K562 (cell line): ENCODE data around the gene TNFAIP8L2. TPM values are rescaled to one million over a fixed set of nuclear protein-coding genes. Genes with fewer than 3 reads are reported as not detected.
A peak's percentile ranks its signal among the peaks of the same experiment; 100 is the strongest.

ENCODE experiments used
- CBFA2T2 ChIP-seq: fragments of 450-650 bp; conservative IDR thresholded peaks from 2 replicates; pipeline ENCODE4 v1.6.1; 2017; ENCODE audit warnings: mild to moderate bottlenecking
- CCNT2 ChIP-seq: IDR thresholded peaks from 2 replicates; pipeline ENCODE4 v1.6.1; 2011; ENCODE audit warnings: borderline replicate concordance, low read depth, mild to moderate bottlenecking, moderate library complexity, mixed read lengths, low read length; ENCODE audit not compliant: insufficient read length; ENCODE audit errors: extremely low read depth
- ETV5 ChIP-seq: sonication (generic); formaldehyde crosslinking; IDR thresholded peaks from 2 replicates; pipeline ENCODE4 v1.4.0; 2020; ENCODE audit warnings: low read depth, mild to moderate bottlenecking, missing genetic modification reagents
- EZH2 ChIP-seq: IDR thresholded peaks from 2 replicates; pipeline ENCODE4 v1.6.1; 2012; ENCODE audit warnings: low read depth, mild to moderate bottlenecking, inconsistent platforms, low read length, borderline replicate concordance
- FIP1L1 ChIP-seq: fragments of 200-400 bp; formaldehyde crosslinking; IDR thresholded peaks from 2 replicates; pipeline ENCODE4 v1.6.1; 2018; ENCODE audit warnings: mild to moderate bottlenecking, low read depth, low read length; ENCODE audit not compliant: poor library complexity, severe bottlenecking
- HLTF ChIP-seq: fragments of 450-650 bp; IDR thresholded peaks from 2 replicates; pipeline ENCODE4 v1.6.1; 2016
- HNRNPLL ChIP-seq: fragments of 200-400 bp; formaldehyde crosslinking; IDR thresholded peaks from 2 replicates; pipeline ENCODE4 v1.6.1; 2017; ENCODE audit warnings: low read length, low read depth, mild to moderate bottlenecking; ENCODE audit not compliant: poor library complexity, severe bottlenecking
- KDM1A ChIP-seq, 2 experiments: fragments of 450-650 bp; IDR thresholded peaks; 2 replicates each; pipeline ENCODE4 v1.6.1; 2016; ENCODE audit warnings: mild to moderate bottlenecking in 2 of 2
- KDM2B ChIP-seq: fragments of 250-450 bp; sonication (Bioruptor Pico); IDR thresholded peaks from 2 replicates; pipeline ENCODE4 v1.8.0; 2021; ENCODE audit warnings: mild to moderate bottlenecking, moderate library complexity
- LEF1 ChIP-seq: fragments of 450-650 bp; IDR thresholded peaks from 2 replicates; pipeline ENCODE4 v1.6.1; 2016; ENCODE audit warnings: mild to moderate bottlenecking
- MAFK ChIP-seq: IDR thresholded peaks from 2 replicates; pipeline ENCODE4 v1.6.1; 2011; ENCODE audit warnings: low read length, improper control_type of control experiment
- MBD2 ChIP-seq: sonication (generic); IDR thresholded peaks from 2 replicates; pipeline ENCODE4 v1.6.1; 2016; ENCODE audit warnings: low read depth, borderline replicate concordance
- NBN ChIP-seq: fragments of 450-650 bp; IDR thresholded peaks from 2 replicates; pipeline ENCODE4 v1.6.1; 2016; ENCODE audit warnings: low read depth, mild to moderate bottlenecking
- OTX1 ChIP-seq: fragments of 450-650 bp; formaldehyde crosslinking; IDR thresholded peaks from 2 replicates; pipeline ENCODE4 v1.4.0; 2022; ENCODE audit warnings: mild to moderate bottlenecking
- RB1 ChIP-seq: fragments of 450-650 bp; IDR thresholded peaks from 2 replicates; pipeline ENCODE4 v1.6.1; 2017; ENCODE audit warnings: low read depth, mild to moderate bottlenecking
- SMAD4 ChIP-seq: fragments of 250-450 bp; sonication (Bioruptor Pico); conservative IDR thresholded peaks from 2 replicates; pipeline ENCODE4 v1.8.0; 2021; ENCODE audit warnings: inconsistent platforms, mild to moderate bottlenecking, moderate library complexity
- SMARCE1 ChIP-seq: fragments of 450-650 bp; IDR thresholded peaks from 2 replicates; pipeline ENCODE4 v1.7.1; 2016; ENCODE audit warnings: mild to moderate bottlenecking
- TRIM24 ChIP-seq, 2 experiments: fragments of 450-650 bp; IDR thresholded peaks; 2 replicates each; pipeline ENCODE4 v1.6.1; 2016
- ZBTB33 ChIP-seq: sonication (generic); formaldehyde crosslinking; IDR thresholded peaks from 2 replicates; pipeline ENCODE4 v1.8.1; 2023; ENCODE audit warnings: mild to moderate bottlenecking, missing genetic modification reagents
- ZC3H8 ChIP-seq: fragments of 450-650 bp; IDR thresholded peaks from 2 replicates; pipeline ENCODE4 v1.6.1; 2017
- ZKSCAN3 ChIP-seq: fragments of 250-450 bp; sonication (Bioruptor Pico); IDR thresholded peaks from 2 replicates; pipeline ENCODE4 v1.4.0; 2020
- ZNF143 ChIP-seq: sonication (generic); formaldehyde crosslinking; IDR thresholded peaks from 2 replicates; pipeline ENCODE4 v1.9.0; 2022; ENCODE audit warnings: mild to moderate bottlenecking, missing genetic modification reagents
- ZNF175 ChIP-seq: fragments of 200-800 bp; sonication (Bioruptor generic); IDR thresholded peaks from 2 replicates; pipeline ENCODE4 v1.6.1; 2016; ENCODE audit warnings: low read depth, mild to moderate bottlenecking, missing genetic modification characterization, missing compliant biosample characterization
- ZNF184 ChIP-seq: sonication (generic); formaldehyde crosslinking; IDR thresholded peaks from 2 replicates; pipeline ENCODE4 v1.5.0; 2020; ENCODE audit warnings: missing genetic modification reagents
- ZNF239 ChIP-seq: fragments of 250-450 bp; sonication (Bioruptor Pico); IDR thresholded peaks from 2 replicates; pipeline ENCODE4 v1.4.0; 2020; ENCODE audit warnings: mild to moderate bottlenecking
- polyA plus RNA-seq, 8 experiments: library from polyadenylated mRNA; depleted of rRNA in 4 of 8; stranded (reverse) in 5 of 8; unstranded in 3 of 8; fragments of >200 nt; fragmentation: Nextera tagmentation in 2 of 8; fragmentation: Illumina TruSeq in 1 of 8; extraction: Ambion mirVana in 2 of 8; extraction: Trizol in 1 of 8; gene quantifications; 2 replicates each; pipeline versions ENCODE4 v1.2.1 to v1.2.3, GENCODE V29; 2011 to 2014; ENCODE audit warnings: inconsistent platforms in 1 of 8, missing spikeins in 1 of 8
- total RNA-seq, 7 experiments: library from RNA; depleted of rRNA in 6 of 7; stranded (reverse); fragments of >200 nt in 6 of 7; fragmentation: Illumina TruSeq in 2 of 7; extraction: Trizol in 2 of 7; gene quantifications; 2 replicates each; pipeline versions ENCODE4 v1.2.1 to v1.2.3, GENCODE V29; 2011 to 2021; ENCODE audit warnings: low replicate concordance in 1 of 7
- TF ChIP-seq, protein P1 (sequence below): fragments of 450-650 bp; IDR thresholded peaks from 2 replicates; pipeline ENCODE4 v1.6.1; 2018; ENCODE audit not compliant: partially characterized antibody

The TNFAIP8L2 gene
- total and polyA plus RNA-seq, 9 of the 15 experiments (the other 6 are each of a cell fraction or from before 2014, with no cell fraction given), result 0.05 to 1.7 (median 0.52) TPM

GRCh38 chr1:151198254-151199127 is 42.0 kb downstream of the TNFAIP8L2 start, which contains the start of gene PIP5K1A (continued):
- TF ChIP-seq ZKSCAN3 (CRISPR knock-in tag), result no peak
- no peak for TF ChIP-seq MAFK
- TF ChIP-seq CCNT2, result no peak
- TF ChIP-seq FIP1L1, result no peak
- TF ChIP-seq ZNF184, result no peak
- 0 out of 2 replicates have a peak, but pooled peaks have one; percentile 15 for TF ChIP-seq NBN
- TF ChIP-seq ZNF143, result no peak
- TF ChIP-seq, protein P1, sequence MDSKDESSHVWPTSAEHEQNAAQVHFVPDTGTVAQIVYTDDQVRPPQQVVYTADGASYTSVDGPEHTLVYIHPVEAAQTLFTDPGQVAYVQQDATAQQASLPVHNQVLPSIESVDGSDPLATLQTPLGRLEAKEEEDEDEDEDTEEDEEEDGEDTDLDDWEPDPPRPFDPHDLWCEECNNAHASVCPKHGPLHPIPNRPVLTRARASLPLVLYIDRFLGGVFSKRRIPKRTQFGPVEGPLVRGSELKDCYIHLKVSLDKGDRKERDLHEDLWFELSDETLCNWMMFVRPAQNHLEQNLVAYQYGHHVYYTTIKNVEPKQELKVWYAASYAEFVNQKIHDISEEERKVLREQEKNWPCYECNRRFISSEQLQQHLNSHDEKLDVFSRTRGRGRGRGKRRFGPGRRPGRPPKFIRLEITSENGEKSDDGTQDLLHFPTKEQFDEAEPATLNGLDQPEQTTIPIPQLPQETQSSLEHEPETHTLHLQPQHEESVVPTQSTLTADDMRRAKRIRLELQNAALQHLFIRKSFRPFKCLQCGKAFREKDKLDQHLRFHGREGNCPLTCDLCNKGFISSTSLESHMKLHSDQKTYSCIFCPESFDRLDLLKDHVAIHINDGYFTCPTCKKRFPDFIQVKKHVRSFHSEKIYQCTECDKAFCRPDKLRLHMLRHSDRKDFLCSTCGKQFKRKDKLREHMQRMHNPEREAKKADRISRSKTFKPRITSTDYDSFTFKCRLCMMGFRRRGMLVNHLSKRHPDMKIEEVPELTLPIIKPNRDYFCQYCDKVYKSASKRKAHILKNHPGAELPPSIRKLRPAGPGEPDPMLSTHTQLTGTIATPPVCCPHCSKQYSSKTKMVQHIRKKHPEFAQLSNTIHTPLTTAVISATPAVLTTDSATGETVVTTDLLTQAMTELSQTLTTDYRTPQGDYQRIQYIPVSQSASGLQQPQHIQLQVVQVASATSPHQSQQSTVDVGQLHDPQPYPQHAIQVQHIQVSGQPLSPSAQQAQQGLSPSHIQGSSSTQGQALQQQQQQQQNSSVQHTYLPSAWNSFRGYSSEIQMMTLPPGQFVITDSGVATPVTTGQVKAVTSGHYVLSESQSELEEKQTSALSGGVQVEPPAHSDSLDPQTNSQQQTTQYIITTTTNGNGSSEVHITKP, result peak; percentile 90
- TF ChIP-seq OTX1 (CRISPR knock-in tag), result no peak
- TF ChIP-seq ZBTB33 (CRISPR knock-in tag), result peak; percentile 48; the same call in 1 of the 2 replicates
- 0 out of 2 replicates have a peak, but pooled peaks have one; percentile 37 for TF ChIP-seq ZNF175 (CRISPR knock-in tag)
- no peak for TF ChIP-seq HNRNPLL
- peak; percentile 68 for TF ChIP-seq CBFA2T2
- no peak for TF ChIP-seq ZC3H8
- TF ChIP-seq TRIM24 (IDR thresholded peaks at IDR 0.05), result no peak
- TF ChIP-seq SMAD4, result no peak
- TF ChIP-seq MBD2, result no peak
- no peak for TF ChIP-seq EZH2
- TF ChIP-seq LEF1, result 0 out of 2 replicates have a peak, but pooled peaks have one; percentile 32
- TF ChIP-seq RB1, result no peak
- no peak for TF ChIP-seq ETV5 (CRISPR knock-in tag)
- TF ChIP-seq SMARCE1, result no peak
- no peak for TF ChIP-seq KDM2B
- TF ChIP-seq HLTF, result no peak
- TF ChIP-seq ZNF239 (CRISPR knock-in tag), result no peak
- TF ChIP-seq KDM1A (IDR thresholded peaks at IDR 0.05), result no peak
